Measurements from ENCODE around the gene METTL8. TPM values are rescaled to one million over a fixed set of nuclear protein-coding genes. Genes with fewer than 3 reads are reported as not detected.

The METTL8 gene
- total RNA-seq, 4 donors from 2014 or later, result 17.2 to 45.3 (median 25.7) TPM

GRCh38 chr2:171394164-171394740, 39.5 kb downstream of the METTL8 start:
- no peak for TF ChIP-seq CTCF (IDR thresholded peaks at IDR 0.05; ENCODE audit: low read depth)

GRCh38 chr2:171393487-171393886, 40.3 kb downstream of the METTL8 start:
- TF ChIP-seq CTCF (IDR thresholded peaks at IDR 0.05; ENCODE audit: low read depth), result no peak

GRCh38 chr2:171391532-171391931, 42.3 kb downstream of the METTL8 start:
- no peak for TF ChIP-seq CTCF (IDR thresholded peaks at IDR 0.05; ENCODE audit: low read depth)

- TF ChIP-seq CTCF (IDR thresholded peaks at IDR 0.05; ENCODE audit: low read depth), result no peak
Observed at GRCh38 chr2:171390941-171391516, 42.8 kb downstream of the METTL8 start.

- no peak for TF ChIP-seq CTCF (IDR thresholded peaks at IDR 0.05; ENCODE audit: low read depth)
Observed at GRCh38 chr2:171389780-171390179, 44.0 kb downstream of the METTL8 start.

- TF ChIP-seq CTCF (IDR thresholded peaks at IDR 0.05; ENCODE audit: low read depth), result no peak
Observed at GRCh38 chr2:171389325-171389724, 44.5 kb downstream of the METTL8 start.

- TF ChIP-seq CTCF (IDR thresholded peaks at IDR 0.05; ENCODE audit: low read depth), result no peak
Observed at GRCh38 chr2:171387052-171387451, 46.7 kb downstream of the METTL8 start.
